GM21723 (cell line): ENCODE measurements around the gene PRXL2B.

Experiments
- ATAC-seq: cut with Tn5 transposase; IDR thresholded peaks from one replicate; pipeline ENCODE4 v1.9.1; 2021; ENCODE audit warnings: mild to moderate bottlenecking, moderate library complexity; ENCODE audit not compliant: unreplicated experiment

PRXL2B gene

DNA sequence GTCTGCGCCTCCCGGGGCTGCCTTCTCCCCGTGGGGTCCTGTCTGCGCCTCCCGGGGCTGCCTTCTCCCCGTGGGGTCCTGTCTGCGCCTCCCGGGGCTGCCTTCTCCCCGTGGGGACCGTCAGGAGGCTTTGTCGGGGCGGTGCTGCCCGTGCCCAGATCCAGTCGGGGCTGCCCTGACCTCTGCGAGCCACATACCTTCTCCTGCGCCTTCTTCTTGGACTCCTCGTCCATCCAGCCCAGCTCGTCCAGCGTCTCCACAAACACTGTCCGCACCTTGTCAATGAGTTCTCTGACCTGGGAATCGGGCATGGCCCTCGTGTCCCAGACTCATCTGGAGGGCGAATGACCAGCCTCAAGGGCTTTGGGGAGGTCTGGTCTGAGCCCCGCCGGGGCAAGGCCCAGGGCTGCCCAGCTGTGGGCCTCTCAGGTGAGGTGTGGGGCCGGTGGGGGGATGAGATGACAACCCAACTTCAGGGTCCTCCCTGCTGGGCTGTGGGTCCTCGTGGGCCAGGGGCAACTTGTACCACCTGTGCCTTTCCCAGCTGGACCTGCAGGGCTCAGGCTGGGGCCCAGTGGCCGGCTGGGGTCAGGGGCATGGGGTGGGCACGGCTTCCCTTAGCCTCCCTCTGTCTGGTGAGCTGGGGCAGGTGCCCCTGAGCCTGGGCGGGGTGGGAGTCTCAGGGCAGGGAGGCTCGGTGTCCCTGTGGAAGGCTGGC, 9.4 kb downstream of the PRXL2B start:
- no peak for ATAC-seq

DNA sequence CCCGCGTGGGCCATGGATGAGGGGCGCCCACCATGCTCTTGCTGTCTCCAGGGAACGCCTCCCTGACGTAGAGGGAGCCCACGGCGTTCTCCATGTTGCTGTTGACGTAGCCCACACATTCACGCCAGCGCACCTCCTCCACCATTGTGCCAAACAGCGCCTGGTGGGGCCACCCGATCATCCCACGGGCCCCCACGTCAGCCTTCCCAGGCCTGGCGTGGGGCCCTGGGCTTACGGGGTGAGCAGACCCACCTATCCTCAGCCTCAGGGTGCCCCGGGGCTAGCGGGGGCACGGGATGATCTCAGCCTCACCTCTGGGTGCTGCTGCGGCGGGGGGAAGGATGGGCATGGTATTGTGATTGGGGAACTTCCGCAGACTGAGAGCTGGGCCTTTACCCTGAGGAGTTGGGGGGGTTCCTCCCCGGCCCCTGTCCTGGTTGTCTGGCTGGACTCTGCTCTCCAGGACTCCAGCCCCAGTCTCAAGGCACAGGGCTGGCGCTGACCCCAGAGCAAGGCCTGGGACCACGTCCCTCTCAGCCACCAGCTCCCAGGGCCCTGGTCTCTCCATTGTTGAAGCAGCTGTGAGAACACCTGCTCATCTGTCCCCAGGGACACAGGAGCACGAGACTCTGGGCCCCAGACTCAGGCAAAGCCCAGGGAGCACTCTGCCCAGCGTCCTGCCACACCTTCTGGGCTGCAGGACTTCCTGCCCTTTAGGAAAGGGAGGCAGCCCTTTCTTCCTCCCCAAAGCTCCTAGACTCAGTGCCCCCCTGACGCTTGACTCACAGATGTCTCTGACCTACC, 10.2 kb downstream of the PRXL2B start:
- no peak for ATAC-seq

DNA sequence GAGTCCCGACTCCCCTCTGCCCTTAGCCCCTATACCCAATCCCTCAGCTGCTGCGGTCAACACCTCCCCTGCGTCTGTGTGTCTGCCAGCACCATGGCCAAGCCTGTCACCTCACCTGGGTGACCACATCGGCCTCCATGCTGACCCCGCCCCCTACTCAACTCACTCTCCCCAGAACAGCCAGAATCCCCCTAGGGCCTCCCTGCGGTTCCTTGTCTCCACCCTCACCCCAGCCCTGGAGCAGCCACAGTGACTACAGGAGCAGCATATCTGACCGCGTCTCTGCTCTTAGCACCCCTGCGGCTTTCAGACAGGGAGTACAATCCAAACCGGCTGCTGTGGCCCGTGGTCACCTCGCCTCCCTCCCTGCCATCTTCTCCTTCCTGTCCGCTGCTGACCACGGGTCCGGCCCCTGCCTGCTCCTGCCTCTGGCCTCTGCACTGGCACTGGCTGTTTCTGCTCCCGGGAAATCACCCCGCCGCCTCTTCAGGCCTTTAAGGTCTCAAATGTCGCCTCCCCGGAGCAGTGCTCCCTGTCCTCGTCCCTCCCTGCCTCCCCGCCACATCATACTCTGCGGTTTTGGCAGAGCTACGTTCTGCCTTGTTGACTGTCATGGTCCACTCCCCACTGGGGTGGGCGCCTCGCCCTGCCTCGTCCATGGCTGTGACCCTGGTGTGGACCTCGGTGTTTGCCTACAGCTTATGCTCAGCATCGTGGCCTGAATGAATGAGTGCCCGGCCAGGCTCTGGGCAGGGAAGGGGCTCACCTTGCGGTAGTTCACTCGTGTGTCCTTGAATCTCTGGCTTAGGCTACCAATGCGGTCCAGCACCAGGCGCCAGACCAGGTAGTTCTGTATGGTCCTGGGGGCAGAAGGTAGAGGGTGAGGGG, 11.1 kb downstream of the PRXL2B start:
- no peak for ATAC-seq

DNA sequence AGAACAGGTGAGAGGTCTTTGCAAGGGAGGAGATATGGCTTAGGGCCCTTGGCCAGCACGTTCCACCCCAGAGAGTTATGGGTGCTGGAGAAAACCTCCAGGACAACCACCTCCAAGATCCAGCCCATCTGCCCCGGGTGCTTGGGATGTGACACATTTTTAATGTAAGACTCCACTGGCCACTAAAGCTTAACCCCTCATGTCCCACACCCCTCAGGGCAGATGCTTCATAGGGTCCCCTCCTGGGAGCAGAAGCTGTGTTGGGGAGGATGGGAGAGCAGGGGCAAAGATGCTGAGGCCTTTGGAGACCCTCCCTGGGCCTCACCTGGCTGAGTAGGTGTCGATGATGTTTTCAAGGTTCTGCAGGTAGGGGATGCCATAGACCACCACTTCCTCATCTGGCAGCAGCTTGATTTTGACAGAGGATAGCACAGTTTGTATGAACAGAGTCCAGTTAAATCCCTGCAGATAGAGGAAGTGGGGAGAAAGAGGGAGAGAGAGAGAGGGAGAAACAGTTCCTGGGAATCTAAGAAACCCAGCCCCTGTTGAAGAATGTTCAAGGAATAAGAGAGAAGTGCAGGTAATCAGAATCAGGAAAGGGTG, 11.9 kb downstream of the PRXL2B start:
- no peak for ATAC-seq

DNA sequence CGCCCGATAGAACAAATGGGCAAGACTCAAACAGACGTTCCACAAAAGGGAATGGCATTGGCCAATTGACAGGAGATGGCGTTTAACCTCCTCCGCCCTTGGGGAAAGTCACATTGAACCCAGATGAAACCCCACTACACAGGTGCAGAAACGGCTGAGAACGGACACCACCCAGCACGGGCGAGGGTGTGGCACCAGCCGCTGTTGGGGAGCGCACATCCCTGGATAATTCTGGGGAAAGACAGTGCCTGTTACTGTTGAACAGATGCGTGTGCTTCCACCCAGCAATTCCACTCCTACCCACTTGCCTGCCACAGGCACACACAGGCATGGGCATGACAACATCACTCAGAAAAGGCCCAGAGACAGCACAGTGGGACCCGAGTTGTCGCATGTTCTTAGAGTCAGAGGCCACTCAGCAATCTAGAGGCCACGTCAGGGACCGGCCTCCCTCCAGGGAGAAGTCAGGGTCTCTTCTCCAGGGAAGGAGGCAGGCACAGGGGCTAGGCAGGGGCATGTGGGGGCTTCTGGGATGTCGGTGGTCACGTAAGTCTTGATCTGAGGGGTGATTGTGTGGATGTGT, 15.2 kb downstream of the PRXL2B start:
- ATAC-seq = no peak

DNA sequence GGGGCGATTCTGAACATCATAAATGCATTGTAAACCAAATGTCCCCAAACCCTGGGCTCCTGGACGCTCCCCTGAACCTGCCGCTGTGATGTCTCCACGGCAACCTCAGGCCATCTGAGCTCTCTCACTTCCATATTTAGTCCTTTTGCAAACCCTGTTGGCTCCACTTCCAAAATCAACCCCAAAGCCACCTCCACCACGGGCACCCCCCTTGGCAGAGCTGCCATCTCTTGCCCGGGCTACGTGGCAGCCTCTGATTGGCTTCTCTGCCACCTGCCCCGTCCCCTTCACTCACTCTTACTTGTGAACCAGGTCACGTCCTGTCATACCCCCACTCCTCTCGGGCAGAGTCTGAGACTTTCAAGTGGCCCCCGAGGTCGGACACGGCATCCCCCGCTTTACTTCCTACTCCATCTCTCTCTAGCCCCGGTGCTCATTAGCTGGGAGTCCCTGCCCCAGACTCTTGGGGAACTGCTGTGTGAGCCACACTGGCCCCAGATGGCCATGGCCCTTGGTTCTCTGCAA, 15.8 kb downstream of the PRXL2B start:
- no peak for ATAC-seq

DNA sequence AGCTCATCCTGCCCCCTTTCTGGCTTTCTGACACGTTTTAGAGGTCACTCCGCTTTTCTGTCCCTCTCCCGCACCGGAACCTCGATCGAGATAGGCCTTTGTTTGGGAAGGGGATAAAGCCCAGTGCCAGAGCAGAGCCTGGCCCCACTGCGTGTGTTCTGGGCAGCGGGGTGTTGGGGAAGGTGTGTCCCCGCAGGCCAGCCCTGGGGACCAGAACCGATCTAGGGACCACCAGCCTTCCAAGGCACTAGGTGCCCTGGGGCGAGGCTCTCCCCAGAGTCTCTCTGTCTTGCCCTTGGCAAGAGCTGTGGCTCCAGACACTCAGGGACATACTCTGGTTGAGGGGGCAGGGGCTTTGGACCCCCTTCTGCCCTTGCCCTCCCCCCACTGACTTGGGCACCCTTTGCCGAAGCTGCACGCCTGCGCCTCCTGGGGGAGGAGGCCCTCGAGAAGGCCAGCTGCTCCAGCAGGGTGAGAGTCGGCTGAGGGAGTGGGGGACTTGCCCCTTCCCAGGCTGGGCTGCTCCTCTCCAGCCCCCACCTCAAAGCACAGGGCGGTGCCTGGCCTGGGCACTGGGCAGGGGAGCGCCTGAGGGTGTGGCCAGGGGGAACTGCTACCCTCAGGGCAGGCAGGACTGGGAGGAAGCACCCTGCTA, 16.4 kb downstream of the PRXL2B start:
- no peak for ATAC-seq

DNA sequence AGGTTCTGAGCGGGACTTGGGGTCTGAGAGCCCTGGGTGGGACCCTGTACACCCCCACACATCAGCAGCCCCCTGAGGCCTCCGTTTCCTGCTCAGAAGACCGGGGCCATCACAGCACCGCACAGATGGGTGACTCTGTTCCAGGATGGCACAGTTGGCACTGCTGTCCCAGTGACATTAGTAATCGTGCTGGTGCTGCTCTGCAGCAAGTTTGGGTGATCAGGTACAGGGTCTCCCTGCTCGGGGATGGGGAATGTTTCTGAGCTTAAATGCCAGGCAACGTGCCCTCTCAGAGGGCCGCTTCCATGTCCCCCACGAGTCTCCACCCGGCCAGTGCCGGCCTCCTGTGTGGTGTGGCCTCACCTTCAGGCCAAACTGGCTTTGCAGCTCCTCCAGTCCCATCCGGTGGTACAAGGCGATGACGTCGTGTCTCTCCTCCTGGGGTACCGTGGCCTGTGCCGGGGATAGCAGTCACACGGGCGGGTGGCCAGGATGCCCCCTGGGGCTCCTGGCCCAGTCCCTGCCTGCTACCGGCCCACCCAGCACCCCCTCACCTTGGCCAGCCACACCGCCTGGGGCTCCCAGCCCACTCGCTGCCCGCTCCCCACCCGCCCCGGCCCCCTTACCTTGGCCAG, 17.1 kb downstream of the PRXL2B start:
- no peak for ATAC-seq

DNA sequence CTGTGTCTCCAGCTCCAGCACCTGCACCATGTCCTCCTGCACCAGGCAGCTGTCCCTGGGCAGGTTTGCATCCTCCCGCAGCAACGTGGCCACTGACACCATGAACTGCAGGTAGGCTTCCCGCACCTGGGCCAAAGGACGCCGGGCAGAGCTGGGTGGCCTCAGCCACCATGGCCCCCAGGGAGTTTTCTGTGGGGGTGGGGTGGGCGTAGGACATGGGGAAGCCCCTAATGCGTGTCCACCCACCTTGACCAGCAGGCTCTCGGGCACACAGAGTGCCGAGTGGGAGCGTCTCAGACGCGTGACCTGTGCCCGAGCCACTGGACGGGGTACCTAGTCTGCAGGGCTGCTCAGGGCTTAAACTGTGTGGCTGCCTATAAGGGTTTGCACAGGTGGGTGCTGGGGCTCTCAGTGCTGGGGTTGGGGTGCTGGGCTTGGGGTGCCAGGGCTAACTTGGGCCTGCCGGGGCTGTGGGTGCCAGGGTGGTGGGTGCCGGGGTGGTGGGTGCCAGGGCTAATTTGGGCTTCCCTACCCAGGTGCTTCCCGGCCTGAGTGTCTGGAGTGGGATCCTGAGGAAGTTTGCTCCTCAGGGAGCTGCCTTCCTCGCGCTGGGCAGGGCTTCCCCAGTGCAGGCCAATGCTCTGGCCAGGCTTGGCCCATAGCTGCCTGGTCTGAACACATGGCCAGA, 17.7 kb downstream of the PRXL2B start:
- ATAC-seq = no peak

DNA sequence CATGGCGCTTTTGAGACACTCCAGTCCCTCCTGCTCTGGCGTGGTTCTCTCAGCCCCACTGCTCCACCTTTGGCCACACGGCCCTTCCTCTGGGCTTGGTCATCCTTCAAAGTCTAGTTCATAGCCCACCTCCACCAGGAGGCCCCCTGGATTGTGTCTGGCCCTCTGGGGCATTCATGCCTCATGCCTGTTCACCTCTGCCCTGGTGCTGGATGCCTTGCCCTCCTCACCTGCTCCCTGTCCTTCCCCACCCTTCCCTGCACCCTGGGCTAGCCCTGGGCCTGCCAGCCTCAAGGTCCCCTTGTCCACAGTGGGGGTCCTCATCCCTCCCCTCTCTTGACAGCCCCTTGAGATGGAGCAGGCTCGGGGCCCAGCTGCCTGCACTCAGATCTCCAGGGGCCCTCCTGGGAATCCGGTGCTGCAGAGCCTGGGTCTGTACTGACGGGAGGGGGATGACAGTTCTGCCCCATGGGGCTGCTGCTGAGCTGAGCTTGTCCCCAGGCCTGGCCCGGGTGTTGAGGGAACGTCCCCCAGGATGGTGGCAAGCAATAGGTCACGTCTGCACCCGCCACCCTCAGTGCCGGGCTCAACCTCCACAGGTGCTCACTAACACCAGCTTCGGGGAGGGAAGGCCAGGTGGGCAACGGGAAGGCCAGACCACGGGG, 18.4 kb downstream of the PRXL2B start:
- no peak for ATAC-seq

DNA sequence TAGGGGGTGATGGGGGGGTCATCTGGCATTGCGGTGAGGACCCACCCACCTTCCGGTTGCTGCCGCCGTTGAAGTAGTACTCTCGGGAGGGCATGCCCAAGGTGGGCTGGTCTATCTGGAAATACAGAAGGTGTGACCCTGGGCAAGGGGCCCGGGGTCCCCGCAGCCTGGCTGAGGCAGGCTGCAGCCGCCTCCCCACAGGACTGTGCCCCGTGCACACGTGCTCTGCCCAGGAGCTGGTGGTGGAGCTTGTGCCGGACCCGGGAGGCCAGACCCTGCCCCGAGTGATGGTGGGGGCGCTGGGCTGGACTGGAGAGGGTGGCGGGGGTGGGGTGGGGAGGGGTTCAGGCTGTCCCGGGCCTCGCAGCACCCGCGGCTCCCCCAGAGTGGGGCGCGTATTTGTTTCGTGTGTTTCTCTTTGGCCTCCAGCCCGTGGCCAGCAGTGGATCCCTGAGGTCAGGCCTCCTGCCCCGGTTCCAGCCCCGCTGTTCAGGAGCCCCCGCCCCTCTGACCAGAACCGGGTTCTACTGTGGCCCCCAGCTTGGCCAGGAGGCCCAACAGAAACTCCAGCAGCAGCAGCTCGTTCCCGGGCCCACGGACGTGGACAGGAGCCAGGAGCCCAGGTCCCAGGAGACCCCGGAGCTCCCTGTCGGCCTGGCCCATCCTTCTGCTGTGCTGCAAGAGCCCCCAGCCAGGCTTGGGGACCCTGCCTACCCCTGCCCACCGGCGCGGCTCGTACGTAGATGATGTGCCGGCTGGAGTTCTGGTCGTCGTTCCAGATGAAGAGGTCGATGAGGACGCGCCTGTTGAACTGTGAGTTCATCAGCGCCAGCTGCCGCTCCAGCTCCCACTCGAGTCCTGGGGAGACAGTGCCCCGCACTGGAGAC, 19.2 kb downstream of the PRXL2B start:
- ATAC-seq = no peak

DNA sequence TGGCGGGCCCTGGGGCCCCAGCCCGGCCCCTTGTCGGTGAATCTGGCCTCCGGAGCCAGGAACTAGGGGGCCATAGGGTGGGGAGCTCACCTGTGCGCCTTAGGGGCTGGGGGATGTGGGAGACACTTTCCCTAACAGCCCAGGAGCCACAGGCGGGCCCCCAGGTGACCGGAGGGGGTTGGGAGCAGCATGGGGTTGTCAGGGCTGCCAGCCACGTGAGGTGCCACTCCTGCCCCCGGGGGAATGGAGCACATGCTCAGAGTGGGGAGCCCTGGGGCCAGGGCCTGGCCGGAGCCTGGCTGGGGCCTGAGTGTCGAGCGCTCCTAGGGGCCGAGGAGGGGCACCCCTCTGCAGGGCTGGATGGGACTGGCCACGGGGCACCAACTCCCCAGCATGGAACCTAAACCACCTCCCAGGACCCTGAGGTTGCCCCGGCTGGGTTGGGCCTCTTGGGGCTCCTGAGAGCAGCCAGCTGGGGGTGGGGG, 19.9 kb downstream of the PRXL2B start:
- no peak for ATAC-seq

DNA sequence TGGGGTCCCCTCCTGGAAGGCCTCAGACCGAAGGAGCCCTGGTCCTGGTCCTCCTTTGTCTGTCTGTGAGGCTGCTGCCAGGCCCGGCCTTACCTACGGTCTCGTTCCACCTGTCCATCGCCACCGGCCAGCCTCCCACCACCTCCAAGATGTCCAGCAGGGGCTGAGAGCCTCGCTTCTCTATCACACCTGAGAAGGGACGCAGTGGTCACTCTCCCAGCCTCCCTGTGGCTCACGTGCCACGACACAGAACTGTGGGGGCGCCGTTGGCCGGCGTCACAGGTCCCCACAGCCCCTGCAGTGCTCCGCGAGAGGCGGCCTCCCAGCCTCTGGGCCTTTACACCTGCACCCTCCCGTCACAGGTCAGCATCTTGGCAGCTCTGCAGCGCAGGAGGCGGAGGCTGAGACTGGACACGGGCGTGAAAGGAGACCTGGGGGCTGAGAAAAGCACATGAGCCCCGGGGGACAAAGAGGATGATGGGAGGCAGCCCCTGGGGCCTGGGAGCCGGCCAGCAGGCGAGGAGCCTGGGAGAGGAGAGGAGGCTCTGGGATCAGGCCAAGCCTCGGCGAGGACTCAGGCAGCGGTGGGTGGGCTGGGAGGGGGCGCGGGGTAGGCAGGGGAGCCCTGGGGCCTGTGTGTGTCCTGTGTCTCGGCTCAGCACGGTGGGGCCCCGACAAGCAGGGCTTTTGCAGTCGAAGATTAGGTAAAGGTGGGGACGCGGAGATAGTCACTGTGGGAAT, 20.5 kb downstream of the PRXL2B start:
- no peak for ATAC-seq

DNA sequence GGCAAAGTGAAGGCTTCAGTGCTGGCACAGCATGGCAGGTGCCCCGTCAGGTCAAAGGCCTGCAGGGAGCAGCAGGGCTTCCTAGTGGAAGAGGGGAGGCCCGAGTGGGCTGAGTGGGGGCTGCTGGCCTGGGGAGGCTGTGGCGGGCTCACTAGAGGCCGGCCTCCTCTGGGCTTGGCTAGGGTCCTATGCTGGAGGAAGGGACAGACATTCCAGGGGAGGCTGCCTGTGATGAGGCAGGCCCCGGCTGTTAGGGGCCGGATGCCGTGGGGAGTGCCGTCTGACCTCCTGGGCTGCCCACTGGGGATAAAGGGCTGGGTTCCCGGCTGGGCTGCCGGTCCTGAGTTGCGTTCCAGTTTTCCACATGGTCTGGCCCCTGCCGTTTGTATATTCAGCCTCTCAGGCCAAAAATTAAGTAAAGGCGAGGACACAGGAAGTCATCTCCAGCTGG, 21.1 kb downstream of the PRXL2B start:
- no peak for ATAC-seq

DNA sequence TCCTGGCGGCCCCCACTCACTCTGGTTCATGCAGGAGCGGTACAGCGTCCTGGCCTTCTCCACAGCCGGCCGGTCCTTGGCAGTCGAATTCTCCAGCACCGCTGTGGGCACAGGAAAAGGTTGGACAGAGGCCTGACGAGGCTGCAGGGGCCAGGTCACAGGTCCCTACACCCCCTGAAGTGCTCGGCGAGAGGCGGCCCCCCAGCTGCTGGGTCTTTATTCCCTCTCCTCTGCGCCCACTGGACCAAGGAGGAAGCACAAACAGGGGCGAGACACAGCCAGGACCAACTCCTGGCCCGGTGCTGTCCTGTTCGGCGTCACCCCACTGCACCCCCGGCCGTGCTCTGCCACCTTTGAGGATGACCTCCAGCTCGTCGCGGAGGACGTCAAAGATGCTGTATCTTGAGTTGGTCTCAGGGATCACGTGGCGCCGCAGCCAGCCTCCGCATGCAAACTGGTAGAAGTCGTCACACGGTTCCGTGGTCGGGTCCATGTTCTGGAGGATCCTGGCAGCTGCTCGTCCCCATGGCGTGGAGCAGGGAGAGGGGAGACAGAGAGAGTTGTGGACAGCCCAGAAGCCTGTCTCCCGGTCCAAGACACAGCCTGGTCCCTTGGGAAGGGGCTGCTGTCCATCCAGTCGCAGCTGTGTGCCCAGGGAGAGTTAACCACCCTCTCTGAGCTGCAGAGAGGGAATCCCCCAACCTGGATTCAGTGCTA, 22.9 kb downstream of the PRXL2B start:
- ATAC-seq = no peak
